RPMI7951 (cell line): Measurements from ENCODE around the gene TNFRSF1A. TPM values are rescaled to one million over a fixed set of nuclear protein-coding genes. Genes with fewer than 3 reads are reported as not detected.

ENCODE experiments used
- total RNA-seq: library from RNA; depleted of rRNA; stranded (reverse); fragments of >200 nt; shearing (Covaris generic); gene quantifications from 2 replicates; pipeline ENCODE4 v1.2.3, GENCODE V29; 2014; rRNA removed

Gene TNFRSF1A
- total RNA-seq, 1 experiment from 2014 or later: 91.2 TPM

Other genes with a start within 250 kb of the TNFRSF1A start
- gene VWF, start 217.4 kb downstream of the TNFRSF1A start, total RNA-seq: under 0.01 TPM in 1 of 2 replicates, not detected in the other
- gene CD9, start 141.7 kb downstream of the TNFRSF1A start, total RNA-seq: 133 and 142 TPM in 2 replicates
- not detected in 2 replicates for gene PLEKHG6, start 31.4 kb downstream of the TNFRSF1A start, total RNA-seq
- not detected in 2 replicates for gene SCNN1A, start 33.5 kb upstream of the TNFRSF1A start, total RNA-seq
- 32.3 and 51.3 TPM in 2 replicates for gene LTBR, start 42.1 kb upstream of the TNFRSF1A start, total RNA-seq
- gene CD27, start 102.9 kb upstream of the TNFRSF1A start, total RNA-seq: not detected in 2 replicates
- 15.4 and 18.9 TPM in 2 replicates for gene TAPBPL, start 110.0 kb upstream of the TNFRSF1A start, total RNA-seq
- gene VAMP1, start 128.6 kb upstream of the TNFRSF1A start, total RNA-seq: 3.1 and 4.1 TPM in 2 replicates
- 184 and 197 TPM in 2 replicates for gene MRPL51, start 151.2 kb upstream of the TNFRSF1A start, total RNA-seq
- 92.1 and 106 TPM in 2 replicates for gene NCAPD2, start 152.0 kb upstream of the TNFRSF1A start, total RNA-seq
- 8,506 and 8,626 TPM in 2 replicates for gene GAPDH, start 192.4 kb upstream of the TNFRSF1A start, total RNA-seq
- 5.8 and 8.6 TPM in 2 replicates for gene IFFO1, start 214.0 kb upstream of the TNFRSF1A start, total RNA-seq
- gene NOP2, start 226.2 kb upstream of the TNFRSF1A start, total RNA-seq: 14.2 and 17.8 TPM in 2 replicates